AG20443 (cell line): Measurements from ENCODE around the gene ZBTB9.
"Not testable (repeated sequence)": the region's sequence is repeated elsewhere in the genome, so short reads cannot be mapped to it uniquely, and the experiment has no call there.

ENCODE experiments used
- DNase-seq: peaks from one replicate; pipeline ENCODE4 v3.0.0; 2012; ENCODE audit warnings: low spot score, mixed read lengths

The ZBTB9 gene

GRCh38 chr6:33467091-33467490 is 12.7 kb downstream of the ZBTB9 start:
- no peak for DNase-seq

GRCh38 chr6:33469661-33470060 is 15.3 kb downstream of the ZBTB9 start:
- DNase-seq: no peak

- DNase-seq: no peak
Observed at GRCh38 chr6:33477864-33478263, 23.5 kb downstream of the ZBTB9 start.

- no peak for DNase-seq
Observed at GRCh38 chr6:33481192-33481591, 26.8 kb downstream of the ZBTB9 start.

GRCh38 chr6:33482620-33483019 is 28.2 kb downstream of the ZBTB9 start:
- not testable (repeated sequence) for DNase-seq

- DNase-seq: no peak
Observed at GRCh38 chr6:33483678-33484077, 29.3 kb downstream of the ZBTB9 start.

GRCh38 chr6:33484673-33485262 is 30.4 kb downstream of the ZBTB9 start:
- DNase-seq: not testable (repeated sequence)

- DNase-seq: not testable (repeated sequence)
Observed at GRCh38 chr6:33485680-33486079, 31.3 kb downstream of the ZBTB9 start.

- DNase-seq: no peak
Observed at GRCh38 chr6:33488339-33488738, 34.0 kb downstream of the ZBTB9 start.

GRCh38 chr6:33490198-33490597 is 35.8 kb downstream of the ZBTB9 start:
- no peak for DNase-seq

- DNase-seq: no peak
Observed at GRCh38 chr6:33490621-33491020, 36.2 kb downstream of the ZBTB9 start.

- DNase-seq: no peak
Observed at GRCh38 chr6:33492093-33492492, 37.7 kb downstream of the ZBTB9 start.

GRCh38 chr6:33497157-33497556 is 42.8 kb downstream of the ZBTB9 start:
- DNase-seq: no peak

GRCh38 chr6:33502486-33502885 is 48.1 kb downstream of the ZBTB9 start:
- no peak for DNase-seq

- DNase-seq: no peak
Observed at GRCh38 chr6:33504486-33504885, 50.1 kb downstream of the ZBTB9 start.

- no peak for DNase-seq
Observed at GRCh38 chr6:33505548-33506370, 51.4 kb downstream of the ZBTB9 start.
